ENCODE results near the gene CDH22.

DNA sequence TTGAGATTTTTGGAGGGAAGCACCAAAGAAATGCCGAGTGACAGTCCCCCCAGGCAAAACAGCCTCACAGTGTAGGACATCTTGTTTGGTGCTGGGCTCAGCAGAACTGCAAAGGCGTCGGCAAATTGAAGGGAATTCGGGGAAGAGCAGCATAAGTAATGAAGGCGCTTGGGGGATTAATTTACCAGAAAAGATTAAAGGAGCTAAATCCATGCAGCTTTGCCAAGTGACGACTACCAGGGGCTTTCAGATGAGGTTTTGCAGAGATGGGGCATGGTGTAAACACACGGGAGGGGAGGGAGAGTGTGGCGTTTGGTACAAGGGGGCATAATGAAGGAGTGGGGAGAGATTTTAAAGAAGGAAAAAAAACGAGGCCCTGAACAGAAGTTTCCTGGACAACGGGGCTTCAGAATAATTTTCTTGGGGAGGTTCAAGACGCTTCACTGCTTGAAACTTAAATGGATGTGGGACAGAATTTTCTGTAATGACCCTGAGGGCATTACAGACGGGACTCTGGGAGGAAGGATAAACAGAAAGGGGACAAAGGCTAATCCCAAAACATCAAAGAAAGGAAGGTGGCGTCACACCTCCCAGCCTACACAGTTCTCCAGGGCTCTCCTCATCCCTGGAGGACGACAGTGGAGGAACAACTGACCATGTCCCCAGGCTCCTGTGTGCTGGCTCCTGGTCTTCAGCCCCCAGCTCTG is 45.4 kb upstream of the CDH22 start:
- TF ChIP-seq, protein P1, sequence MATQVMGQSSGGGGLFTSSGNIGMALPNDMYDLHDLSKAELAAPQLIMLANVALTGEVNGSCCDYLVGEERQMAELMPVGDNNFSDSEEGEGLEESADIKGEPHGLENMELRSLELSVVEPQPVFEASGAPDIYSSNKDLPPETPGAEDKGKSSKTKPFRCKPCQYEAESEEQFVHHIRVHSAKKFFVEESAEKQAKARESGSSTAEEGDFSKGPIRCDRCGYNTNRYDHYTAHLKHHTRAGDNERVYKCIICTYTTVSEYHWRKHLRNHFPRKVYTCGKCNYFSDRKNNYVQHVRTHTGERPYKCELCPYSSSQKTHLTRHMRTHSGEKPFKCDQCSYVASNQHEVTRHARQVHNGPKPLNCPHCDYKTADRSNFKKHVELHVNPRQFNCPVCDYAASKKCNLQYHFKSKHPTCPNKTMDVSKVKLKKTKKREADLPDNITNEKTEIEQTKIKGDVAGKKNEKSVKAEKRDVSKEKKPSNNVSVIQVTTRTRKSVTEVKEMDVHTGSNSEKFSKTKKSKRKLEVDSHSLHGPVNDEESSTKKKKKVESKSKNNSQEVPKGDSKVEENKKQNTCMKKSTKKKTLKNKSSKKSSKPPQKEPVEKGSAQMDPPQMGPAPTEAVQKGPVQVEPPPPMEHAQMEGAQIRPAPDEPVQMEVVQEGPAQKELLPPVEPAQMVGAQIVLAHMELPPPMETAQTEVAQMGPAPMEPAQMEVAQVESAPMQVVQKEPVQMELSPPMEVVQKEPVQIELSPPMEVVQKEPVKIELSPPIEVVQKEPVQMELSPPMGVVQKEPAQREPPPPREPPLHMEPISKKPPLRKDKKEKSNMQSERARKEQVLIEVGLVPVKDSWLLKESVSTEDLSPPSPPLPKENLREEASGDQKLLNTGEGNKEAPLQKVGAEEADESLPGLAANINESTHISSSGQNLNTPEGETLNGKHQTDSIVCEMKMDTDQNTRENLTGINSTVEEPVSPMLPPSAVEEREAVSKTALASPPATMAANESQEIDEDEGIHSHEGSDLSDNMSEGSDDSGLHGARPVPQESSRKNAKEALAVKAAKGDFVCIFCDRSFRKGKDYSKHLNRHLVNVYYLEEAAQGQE (IDR thresholded peaks at IDR 0.05; ENCODE audit: insufficient read depth in 1 of 2, low read depth in 2 of 2, low read length in 2 of 2) = no peak
- TF ChIP-seq POLR2AphosphoS5 (IDR thresholded peaks at IDR 0.05; ENCODE audit: low read depth, low read length) = no peak; the same call in 1 of the 2 replicates
- TF ChIP-seq FOXP2 (optimal IDR thresholded peaks at IDR 0.05; ENCODE audit: borderline replicate concordance, extremely low read depth, extremely low read length, insufficient read depth) = no peak
